ENCODE results near the gene METTL24. TPM values are rescaled to one million over a fixed set of nuclear protein-coding genes. Genes with fewer than 3 reads are reported as not detected.

The METTL24 gene
- total and polyA plus RNA-seq, 2 of the 8 experiments (the other 6 are each of a cell fraction or from before 2014, with no cell fraction given), result 0.30 to 0.39 TPM

GRCh38 chr6:110329714-110330436, 28.3 kb downstream of the METTL24 start:
- FAIRE-seq (no peak), DNase-seq (ENCODE audit: low read depth in 1 of 2, low spot score in 2 of 2) (no peak)
- ChIA-PET POLR2A (ENCODE audit: partially characterized antibody) (no interaction called here), CTCF (ENCODE audit: partially characterized antibody) (interaction anchor here (1.1 to 2.0 kb wide), 4 partner anchors 12 to 14 kb away, joined by 3 to 14 read pairs (median 6); no protein-coding TSS in a partner anchor)
- 87% methylated on average over 17 of the region's 19 CpGs; no CpG with 5 or more reads in 1 of the 2 experiments for WGBS, 2 experiments (ENCODE audit: extremely low coverage in 1 of 2, insufficient coverage in 1 of 2, insufficient read length in 1 of 2, insufficient replicate concordance in 2 of 2, low coverage in 1 of 2, low lambda C conversion rate in 2 of 2, missing lambda C conversion rate in 1 of 2)
- Histone ChIP-seq H3K27ac (ENCODE audit: low read depth, low read length) (no peak overlapping the region), H2AFZ (ENCODE audit: low read length) (no peak overlapping the region), H4K20me1 (replicated peaks in 1 of 2; ENCODE audit: control insufficient read depth in 1 of 2, insufficient read depth in 2 of 2, low read length in 2 of 2) (no peaks in the 10 kb centered on the region), H4K91ac (replicated peaks; ENCODE audit: insufficient read length, low read length) (no peak overlapping the region), H3K56ac (replicated peaks; ENCODE audit: insufficient read length, low read depth, low read length) (no peak overlapping the region), H3K27me3 (replicated peaks in 1 of 4; ENCODE audit: control insufficient read depth in 3 of 4, extremely low read depth in 1 of 4, insufficient read depth in 3 of 4, low read length in 3 of 4) (no peaks in the 10 kb centered on the region), H3K23ac (ENCODE audit: insufficient read length) (no peak overlapping the region), H2BK5ac (ENCODE audit: low read depth, low read length) (no peak overlapping the region), H2BK20ac (ENCODE audit: low read length) (no peak overlapping the region), H3K79me2 (ENCODE audit: control insufficient read depth in 1 of 2, insufficient read depth in 2 of 2, low read length in 2 of 2) (no peaks in the 10 kb centered on the region), H2BK120ac (replicated peaks; ENCODE audit: low read depth, low read length) (no peak overlapping the region), H2AK5ac (ENCODE audit: low read depth, low read length) (no peak overlapping the region), H3K4ac (replicated peaks; ENCODE audit: insufficient read length, low read depth, low read length) (no peak overlapping the region), H3K18ac (ENCODE audit: extremely low read depth, low read length) (no peak overlapping the region), H3K79me1 (ENCODE audit: low read depth, low read length) (no peaks in the 10 kb centered on the region), H3K9ac (replicated peaks in 1 of 4; ENCODE audit: extremely low read depth in 1 of 4, low read depth in 3 of 4, low read length in 3 of 4) (no peak overlapping the region), H2BK15ac (ENCODE audit: low read length) (no peak overlapping the region), H4K5ac (ENCODE audit: insufficient read length, low read depth, low read length) (no peak overlapping the region), H3K4me2 (ENCODE audit: insufficient read depth in 1 of 2, low read depth in 2 of 2, low read length in 2 of 2) (no peak overlapping the region), H3K9me3 (ENCODE audit: insufficient read depth in 2 of 2, low read depth in 1 of 2, low read length in 1 of 2) (no peaks in the 10 kb centered on the region), H4K8ac (ENCODE audit: extremely low read depth, insufficient read depth, low read length) (no peak overlapping the region; the same call in 1 of the 2 replicates), H3K14ac (ENCODE audit: insufficient read length) (no peak overlapping the region), H2BK12ac (ENCODE audit: low read depth, low read length) (no peak overlapping the region), H3K23me2 (ENCODE audit: low read depth, low read length) (no peaks in the 10 kb centered on the region; the same call in 1 of the 2 replicates), H3K4me1 (replicated peaks in 1 of 4; ENCODE audit: control insufficient read depth in 3 of 4, insufficient read depth in 4 of 4, low read length in 3 of 4) (peaks cover 0 to 3% (median 0%) of the 10 kb centered on the region in 4 experiments; a peak in 1 of 7 replicates), H3K4me3 (ENCODE audit: extremely low read depth in 1 of 4, insufficient read depth in 2 of 4, low read depth in 3 of 4, low read length in 4 of 4) (no peak overlapping the region), H3K36me3 (ENCODE audit: control insufficient read depth in 2 of 4, insufficient read depth in 4 of 4, low read length in 3 of 4) (no peaks in the 10 kb centered on the region)
- TF ChIP-seq NRF1 (IDR thresholded peaks at IDR 0.05; ENCODE audit: low read depth, low read length), result no peak
